GM12878 (cell line): ENCODE measurements around the gene KCNH4.

Experiments
- CREM ChIP-seq: IDR thresholded peaks from 2 replicates; pipeline ENCODE4 v1.6.1; 2014; ENCODE audit warnings: antibody characterized with exemption, low read depth
- FOS ChIP-seq: IDR thresholded peaks from 3 replicates; pipeline ENCODE4 v1.6.1; 2011; ENCODE audit warnings: borderline replicate concordance; ENCODE audit not compliant: insufficient read length; ENCODE audit errors: extremely low read depth
- NFXL1 ChIP-seq: fragments of 450-650 bp; IDR thresholded peaks from 2 replicates; pipeline ENCODE4 v1.6.1; 2017; ENCODE audit warnings: antibody characterized with exemption, mild to moderate bottlenecking, borderline replicate concordance
- POLR2AphosphoS5 ChIP-seq: IDR thresholded peaks from 2 replicates; pipeline ENCODE4 v1.6.1; 2011; ENCODE audit warnings: mild to moderate bottlenecking, low read length, inconsistent platforms
- SMAD1 ChIP-seq: fragments of 450-650 bp; IDR thresholded peaks from 2 replicates; pipeline ENCODE4 v1.6.1; 2018; ENCODE audit warnings: mild to moderate bottlenecking, low read depth; ENCODE audit not compliant: partially characterized antibody
- TARDBP ChIP-seq: IDR thresholded peaks from 2 replicates; pipeline ENCODE4 v1.6.1; 2016; ENCODE audit warnings: borderline replicate concordance
- TF ChIP-seq, protein P1 (sequence below), 3 experiments: IDR thresholded peaks in 2 of 3; conservative IDR thresholded peaks in 1 of 3; 2 replicates each; pipeline ENCODE4 v1.5.1; 2011; ENCODE audit warnings: low read depth in 3 of 3, low read length in 3 of 3, mild to moderate bottlenecking in 3 of 3, control low read depth in 2 of 3, moderate library complexity in 2 of 3, inconsistent platforms in 1 of 3, mixed read lengths in 1 of 3; ENCODE audit not compliant: control insufficient read depth in 2 of 3, insufficient read depth in 1 of 3; ENCODE audit errors: extremely low read depth in 1 of 3

DNA sequence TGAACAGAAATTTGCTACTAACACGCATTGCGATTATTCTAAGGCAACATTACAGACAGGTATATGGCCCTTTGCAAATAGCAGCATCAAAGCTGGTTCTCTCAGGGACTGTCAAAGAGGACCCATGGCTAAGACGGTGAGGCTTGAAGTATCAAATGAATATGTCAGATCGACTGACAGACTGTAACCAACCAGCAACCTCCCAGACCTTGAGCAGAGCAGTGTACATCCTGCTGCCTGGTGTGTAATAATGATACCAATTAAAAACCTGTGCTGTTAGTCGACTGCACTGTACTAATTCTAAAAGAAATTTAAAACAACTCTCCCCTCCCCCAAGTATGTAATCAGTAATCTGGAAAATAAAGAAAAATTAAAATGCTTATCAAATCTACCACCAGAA is 49.3 kb upstream of the KCNH4 start:
- TF ChIP-seq, protein P1, sequence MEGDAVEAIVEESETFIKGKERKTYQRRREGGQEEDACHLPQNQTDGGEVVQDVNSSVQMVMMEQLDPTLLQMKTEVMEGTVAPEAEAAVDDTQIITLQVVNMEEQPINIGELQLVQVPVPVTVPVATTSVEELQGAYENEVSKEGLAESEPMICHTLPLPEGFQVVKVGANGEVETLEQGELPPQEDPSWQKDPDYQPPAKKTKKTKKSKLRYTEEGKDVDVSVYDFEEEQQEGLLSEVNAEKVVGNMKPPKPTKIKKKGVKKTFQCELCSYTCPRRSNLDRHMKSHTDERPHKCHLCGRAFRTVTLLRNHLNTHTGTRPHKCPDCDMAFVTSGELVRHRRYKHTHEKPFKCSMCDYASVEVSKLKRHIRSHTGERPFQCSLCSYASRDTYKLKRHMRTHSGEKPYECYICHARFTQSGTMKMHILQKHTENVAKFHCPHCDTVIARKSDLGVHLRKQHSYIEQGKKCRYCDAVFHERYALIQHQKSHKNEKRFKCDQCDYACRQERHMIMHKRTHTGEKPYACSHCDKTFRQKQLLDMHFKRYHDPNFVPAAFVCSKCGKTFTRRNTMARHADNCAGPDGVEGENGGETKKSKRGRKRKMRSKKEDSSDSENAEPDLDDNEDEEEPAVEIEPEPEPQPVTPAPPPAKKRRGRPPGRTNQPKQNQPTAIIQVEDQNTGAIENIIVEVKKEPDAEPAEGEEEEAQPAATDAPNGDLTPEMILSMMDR (IDR thresholded peaks at IDR 0.05 in 2 of 3, conservative IDR thresholded peaks at IDR 0.05 in 1 of 3; ENCODE audit: control insufficient read depth in 2 of 3, extremely low read depth in 1 of 3, insufficient read depth in 1 of 3, low read depth in 3 of 3, low read length in 3 of 3), result no peak
- no peak for TF ChIP-seq CREM
- TF ChIP-seq NFXL1, result no peak
- no peak for TF ChIP-seq SMAD1
- no peak for TF ChIP-seq POLR2AphosphoS5
- TF ChIP-seq TARDBP, result no peak
- TF ChIP-seq FOS, result no peak
